ENCODE measurements around the gene CELA2A.
A peak's percentile ranks its signal among the peaks of the same experiment; 100 is the strongest.

The CELA2A gene

DNA sequence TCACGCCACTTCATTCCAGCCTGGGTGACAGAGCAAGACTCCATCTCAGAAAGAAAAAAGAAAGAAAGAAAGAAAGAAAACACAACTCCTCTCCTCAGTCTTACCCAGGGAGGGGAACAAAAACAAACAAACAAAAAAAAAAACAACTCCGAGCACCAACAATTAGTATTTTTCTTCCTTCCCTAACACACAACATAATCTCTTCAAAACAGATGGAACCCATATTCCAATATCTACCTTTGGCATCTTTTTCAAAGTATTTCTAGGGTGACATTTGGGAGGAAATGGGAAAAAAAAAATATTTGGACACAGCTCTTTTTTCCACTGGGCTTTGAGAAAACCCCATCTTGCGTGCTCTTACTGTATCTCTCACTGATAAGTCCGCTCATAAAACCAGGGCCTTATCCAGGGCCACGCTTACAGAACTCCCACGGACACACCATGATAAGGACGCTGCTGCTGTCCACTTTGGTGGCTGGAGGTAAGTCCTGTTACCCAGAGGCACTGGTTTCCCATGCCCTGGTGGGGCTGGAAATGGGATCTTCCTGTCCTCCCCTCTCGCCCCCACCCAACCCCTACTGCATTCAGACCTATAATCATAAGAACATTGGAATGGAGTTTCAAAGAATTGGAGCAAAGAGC is at the start of gene CELA2A:
Gene CELA2A (plus strand): TSS at position 420 of the 642 bp plus-strand sequence. CDS start 22 bp downstream, at position 442.
- DNase-seq = no peak

DNA sequence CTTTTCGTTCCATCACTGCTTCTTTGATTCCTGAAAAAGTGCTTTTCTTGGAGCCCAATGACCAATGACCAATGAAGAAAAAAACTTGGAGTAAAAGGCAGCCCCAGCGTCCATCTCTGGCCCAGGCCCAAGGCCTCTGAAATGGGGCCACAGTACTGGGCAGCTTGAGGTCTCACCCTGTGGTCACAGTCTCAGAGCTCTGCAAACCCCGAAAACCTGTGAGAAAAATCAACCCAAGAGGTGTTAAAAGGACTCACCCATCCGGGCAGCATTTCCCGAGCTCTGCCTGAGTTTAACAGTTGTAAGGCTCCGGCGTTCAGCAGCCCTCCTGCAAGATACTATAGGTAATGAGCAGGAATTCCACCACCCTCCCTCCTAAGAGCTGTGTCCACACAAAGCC is 49.0 kb upstream of the CELA2A start:
- DNase-seq = no peak

DNA sequence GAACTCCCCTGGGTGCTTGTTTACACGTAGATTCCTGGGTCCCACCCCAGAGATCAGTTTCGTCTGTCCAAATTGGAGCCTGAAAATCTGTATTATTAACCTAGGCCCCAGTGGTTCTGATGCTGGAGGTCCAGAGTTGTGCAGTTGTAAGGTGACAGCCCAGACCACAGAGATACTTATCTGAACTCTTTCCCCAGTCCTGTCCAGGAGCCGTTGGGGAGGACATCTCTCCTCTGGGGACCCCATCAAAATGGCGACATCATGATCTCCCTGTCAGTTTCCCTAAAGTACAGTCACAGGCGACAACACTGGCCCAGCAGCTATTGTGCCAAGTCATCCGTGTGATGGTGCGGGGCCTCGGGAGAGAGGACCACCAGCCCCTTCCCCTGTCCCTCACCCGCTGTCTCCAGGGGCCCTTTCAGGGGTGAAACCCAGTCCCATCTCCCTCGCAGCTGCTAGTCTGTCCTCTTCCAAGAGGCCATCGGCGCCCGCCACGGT is 47.6 kb upstream of the CELA2A start:
- DNase-seq = no peak

DNA sequence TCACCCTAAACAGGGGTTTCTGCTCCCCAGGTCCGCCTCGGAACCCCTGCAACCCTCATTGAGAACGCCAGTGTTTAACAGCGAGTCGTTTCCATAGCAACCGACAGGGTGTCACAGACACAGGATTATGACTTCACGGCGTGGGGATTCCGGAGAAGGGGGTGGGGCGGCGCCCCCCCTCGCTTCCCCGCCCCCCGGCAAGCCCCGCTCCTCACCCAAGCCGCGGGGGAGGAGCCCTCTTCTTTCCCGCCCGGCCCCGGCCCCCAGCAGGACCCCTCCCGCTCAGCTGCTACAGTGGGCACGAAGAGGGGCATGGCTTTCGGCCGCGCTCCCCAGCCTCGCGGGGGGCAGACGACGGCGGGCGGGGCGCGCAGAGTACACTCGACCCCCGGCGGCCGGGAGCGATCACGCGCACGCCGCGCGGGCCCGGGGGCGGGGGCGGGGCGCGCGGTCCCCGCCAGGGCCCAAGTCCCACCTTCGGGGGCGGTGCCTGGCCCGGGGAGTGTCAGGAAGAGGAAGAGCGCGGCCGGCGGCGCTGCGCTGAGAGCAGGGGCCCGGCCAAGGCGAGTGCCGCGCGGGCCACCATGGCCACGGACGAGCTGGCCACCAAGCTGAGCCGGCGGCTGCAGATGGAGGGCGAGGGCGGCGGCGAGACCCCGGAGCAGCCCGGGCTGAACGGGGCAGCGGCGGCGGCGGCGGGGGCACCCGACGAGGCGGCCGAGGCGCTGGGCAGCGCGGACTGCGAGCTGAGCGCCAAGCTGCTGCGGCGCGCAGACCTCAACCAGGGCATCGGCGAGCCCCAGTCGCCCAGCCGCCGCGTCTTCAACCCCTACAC is 46.9 kb upstream of the CELA2A start, which contains the start of gene EFHD2:
Gene EFHD2 (plus strand): TSS at position 501 of the 835 bp plus-strand sequence. CDS start 84 bp downstream, at position 585.
- DNase-seq = peak; percentile 65 to 69 (median 68)

DNA sequence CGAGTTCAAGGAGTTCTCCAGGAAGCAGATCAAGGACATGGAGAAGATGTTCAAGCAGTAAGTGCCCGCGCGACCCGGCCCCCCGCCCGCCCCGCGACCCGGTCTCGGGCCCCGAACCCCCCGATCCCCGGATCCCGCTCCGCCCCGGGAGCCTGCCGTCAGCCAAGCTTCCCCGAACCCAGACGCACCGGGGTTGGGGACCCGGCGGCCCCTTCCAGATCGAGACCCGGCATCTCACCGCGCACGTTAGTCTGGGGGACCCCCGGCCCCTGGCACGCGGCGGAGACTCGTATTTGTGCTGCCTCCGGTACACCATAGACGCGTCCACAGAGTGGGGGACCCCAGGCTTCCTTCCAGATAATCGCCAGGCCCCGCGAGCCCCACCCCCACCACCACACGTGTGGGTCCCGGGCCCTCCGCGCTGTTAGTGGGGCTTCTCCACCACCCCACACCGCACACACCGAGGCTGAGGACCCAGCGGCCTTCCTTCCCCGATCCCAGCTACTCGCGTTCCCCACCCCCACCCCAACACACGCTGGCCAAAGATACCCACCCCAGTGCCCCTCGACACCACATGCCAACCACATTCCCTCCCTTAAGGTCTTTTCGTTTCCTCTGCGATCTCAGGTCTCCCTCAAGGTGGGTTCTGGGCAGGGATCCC is 46.2 kb upstream of the CELA2A start:
- DNase-seq = no peak

DNA sequence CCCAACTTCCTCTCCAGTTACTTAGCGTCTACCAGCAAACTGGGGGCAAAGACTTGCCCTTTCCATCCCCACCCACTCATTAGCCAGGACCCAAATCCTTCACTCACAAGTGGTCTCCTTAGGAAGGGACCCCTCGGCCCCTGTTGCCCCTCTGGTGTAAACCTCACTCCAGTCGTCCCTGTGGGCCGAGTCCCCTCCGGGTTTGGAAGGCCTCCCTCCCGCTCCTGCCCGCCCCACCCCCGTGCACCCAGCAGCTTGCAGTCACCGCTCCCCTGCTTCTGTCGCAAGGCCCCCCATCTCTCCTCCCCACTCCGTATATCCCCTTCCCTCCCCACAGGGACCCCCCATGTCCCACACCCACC is 45.7 kb upstream of the CELA2A start:
- DNase-seq = no peak

DNA sequence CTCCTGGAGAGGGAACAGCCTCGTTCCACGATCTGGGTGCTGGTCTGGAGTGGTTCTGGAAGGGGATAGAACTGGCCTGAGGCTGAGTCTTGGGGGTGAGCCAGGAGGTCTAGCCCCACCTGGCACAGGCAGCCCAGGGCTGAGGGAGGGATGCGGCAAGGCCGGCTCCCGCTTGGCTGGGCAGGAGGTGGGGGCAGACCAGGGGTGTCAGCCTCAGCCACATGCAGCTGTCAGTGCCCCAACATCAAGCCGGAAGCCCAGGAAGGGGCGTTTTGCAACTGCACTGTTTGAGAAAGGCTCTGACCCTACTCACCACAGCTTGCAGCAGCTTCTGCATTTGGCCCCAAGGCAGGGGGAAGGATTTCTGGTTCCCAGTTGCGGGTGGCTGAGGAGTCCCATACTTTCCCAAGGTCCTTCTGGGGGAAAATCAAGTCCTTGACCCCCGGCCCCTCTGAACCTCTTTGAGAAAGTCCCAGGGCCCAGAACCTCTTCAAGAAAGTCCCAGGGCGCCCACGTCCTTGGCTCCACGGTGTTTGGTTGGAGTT is 44.9 kb upstream of the CELA2A start:
- no peak for DNase-seq

DNA sequence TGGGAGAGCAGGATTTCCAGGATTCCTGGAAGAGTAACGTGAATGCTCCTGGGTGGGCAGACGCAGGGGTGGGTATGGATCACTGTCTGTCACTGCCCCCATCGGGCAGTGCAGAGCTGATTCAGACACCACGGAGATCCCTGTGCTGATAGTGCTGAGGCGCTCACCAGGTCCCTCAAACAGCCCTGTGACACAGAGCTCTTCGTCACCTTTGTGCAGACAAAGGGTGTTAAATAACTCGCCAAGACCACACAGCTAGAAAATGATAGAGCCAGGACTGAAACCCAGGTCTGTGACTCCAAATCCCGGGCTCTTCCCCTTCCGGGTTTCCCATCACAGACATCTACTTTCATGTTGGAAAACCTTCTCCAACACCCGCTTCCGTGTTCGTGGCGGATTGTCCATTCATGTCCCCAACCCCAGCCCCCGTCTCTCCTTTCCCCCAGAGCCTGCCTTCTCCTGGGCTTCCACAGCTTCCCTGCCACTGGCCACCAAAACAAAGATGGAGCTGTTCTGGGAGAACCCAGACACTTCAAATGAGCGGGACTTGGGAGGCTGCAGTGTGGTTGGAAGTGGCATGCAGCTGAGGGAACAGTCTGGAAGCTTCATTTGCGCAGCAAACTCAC is 44.2 kb upstream of the CELA2A start:
- no peak for DNase-seq

DNA sequence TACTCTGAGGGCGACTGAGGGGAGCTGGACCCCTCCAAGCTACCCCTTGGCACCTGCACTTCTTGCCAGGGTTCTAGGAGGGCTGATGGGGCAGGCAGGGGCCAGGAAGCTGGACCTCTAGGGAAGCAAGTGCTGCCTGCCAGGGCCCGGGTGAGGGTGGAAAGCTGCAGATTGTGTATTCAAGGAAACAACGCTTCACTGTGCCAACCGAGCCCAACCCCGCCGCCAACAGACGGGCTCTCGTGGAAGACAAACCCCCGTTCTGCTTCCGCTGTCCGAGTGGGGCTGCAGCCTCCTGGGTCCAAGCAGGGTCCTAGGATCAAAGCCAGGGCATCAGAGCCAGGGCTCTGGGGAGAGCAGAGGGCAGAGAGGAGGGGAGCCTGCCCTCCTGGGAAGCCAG is 43.7 kb upstream of the CELA2A start:
- no peak for DNase-seq

DNA sequence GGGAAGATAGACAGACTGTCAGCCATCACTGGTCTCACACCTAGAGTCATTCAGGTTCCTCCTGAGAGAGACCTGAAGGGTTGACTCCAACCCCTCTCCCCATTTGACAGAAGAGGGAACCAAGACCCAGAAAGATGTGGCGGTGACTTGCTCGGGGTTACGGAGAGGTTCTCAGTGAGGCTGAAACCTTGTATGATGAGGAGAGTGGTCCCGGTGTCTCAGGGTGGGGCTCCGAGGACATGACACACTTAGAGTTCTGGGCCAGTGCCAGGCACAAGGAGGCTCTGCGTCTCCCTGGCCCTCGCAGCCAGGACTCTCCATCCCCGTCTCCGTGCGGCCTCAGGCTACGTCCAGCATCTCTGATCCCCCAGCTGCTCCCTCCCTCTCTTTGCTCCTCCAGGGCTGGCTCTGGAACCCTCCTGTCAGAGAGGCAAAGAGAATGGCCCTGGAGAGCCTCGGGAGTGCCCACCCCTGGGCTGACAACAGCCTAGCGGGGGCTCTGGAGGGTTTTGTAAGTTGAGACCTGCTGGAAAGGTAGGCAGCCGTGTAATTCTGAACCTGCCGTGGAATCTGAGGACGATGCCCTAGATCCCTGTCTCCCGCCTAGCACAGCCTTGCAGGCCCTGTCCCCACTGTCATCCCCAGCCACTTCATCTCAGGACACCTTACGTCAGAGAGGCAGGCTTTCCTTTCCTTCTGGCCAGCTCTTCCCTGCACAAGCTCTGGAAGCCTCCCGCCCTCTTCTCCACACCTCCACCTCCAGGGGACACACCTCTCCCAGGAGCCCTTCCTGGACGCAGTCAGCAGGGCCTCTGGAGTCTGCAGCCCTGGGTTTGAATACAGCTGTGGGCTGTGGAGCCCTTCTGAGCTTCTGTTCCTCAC is 42.7 kb upstream of the CELA2A start:
- no peak for DNase-seq

DNA sequence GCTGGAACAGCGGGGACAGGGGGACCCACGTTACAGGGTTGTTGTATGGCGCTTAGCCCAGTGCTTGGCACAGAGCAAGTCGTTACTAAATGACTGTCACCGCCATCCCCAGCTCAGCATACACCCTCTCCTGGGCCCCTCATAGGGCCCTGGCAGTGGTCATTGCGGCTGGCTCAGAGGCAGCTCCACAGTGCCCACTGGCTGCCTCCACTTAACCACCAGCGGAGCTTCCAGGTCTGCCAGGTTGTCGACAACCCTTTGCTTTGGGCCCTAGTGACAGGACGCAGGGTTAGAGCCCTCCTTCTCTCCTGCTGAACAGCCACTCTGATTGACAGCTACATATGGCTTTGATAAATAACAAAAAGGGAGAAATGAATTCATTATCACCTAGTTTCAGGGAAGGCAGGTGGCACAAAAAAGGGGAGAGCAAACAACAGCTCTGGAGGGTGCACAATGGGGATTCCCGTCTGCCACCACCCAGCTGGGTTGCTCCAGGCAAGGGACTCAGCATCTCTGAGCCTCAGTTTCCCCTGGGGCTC is 42.0 kb upstream of the CELA2A start:
- DNase-seq = no peak

DNA sequence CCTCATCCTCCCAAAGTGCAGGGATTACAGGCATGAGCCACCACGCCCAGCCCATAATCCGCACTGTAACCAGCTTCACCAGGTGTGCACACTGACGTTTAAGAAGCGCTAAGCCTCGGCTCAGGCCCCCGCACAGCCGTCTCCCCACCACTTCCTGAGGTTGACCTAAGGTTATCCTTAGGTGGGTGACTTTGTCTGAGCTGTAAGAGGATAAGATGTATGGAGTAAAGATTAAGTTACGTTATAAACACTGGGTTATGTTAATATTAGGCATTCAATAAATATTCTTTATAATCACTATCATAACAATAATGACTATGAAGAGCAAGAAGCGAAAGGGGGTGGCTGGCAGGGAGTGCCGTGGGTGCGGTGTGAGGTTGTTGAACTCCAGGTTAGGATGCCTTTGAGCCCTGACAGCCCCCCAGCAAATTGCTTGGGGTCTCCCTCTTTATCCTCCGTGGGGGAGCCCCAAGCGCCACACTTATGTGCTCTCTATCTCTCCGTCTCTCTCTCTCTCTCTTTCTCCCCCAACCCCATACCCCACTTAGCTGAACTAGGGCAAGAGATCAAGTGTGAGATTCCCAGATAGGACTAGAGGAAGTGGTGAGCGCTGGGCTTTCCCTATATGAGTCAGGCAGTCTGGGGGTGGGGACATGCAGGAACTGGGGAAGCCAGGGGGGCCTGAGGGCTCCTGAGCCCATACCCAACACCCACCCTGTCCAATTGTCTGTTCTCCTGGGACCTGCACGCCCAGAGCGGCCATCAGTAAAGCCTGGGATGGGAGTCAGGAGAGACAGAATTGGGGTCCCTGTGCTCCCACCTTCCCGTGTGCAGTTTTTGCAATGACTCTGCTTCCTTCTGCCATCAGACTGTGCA is 39.2 kb upstream of the CELA2A start:
- peak in 1 of 4 experiments; percentile 22 for DNase-seq

DNA sequence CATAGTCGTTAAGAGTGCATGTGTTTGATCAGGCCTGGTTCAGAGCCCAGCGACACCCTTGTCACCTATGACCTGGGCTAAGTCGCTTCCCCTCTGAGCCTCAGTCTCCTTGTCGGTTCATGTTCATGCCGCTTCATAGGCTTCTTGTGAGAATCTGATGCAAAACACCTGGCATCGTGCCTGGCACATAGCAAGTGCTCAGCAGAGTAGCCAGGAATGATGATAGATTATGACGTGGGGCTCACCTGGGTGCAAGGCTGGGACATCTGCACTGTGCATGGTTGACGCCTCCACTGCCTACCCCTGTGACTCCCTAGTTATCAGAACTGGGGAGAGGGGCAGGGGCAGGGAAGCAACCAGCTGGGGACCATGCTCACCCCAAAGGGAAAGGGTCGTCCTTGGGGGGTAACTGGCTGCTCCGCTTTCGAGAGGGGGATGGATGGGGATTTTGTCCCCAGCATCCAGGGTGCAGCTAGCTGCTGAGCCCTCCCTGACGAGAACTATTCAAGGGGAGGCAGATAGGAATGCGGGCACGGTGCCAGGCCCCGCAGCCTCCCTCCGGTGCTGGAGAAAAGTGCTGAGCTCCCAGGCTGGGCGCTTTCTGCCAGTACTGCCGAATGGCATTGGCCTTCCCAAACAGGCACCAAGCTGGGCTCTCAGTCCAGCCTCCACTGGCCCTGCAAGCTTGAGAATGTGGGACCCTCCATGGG is 37.6 kb upstream of the CELA2A start:
- DNase-seq = no peak

DNA sequence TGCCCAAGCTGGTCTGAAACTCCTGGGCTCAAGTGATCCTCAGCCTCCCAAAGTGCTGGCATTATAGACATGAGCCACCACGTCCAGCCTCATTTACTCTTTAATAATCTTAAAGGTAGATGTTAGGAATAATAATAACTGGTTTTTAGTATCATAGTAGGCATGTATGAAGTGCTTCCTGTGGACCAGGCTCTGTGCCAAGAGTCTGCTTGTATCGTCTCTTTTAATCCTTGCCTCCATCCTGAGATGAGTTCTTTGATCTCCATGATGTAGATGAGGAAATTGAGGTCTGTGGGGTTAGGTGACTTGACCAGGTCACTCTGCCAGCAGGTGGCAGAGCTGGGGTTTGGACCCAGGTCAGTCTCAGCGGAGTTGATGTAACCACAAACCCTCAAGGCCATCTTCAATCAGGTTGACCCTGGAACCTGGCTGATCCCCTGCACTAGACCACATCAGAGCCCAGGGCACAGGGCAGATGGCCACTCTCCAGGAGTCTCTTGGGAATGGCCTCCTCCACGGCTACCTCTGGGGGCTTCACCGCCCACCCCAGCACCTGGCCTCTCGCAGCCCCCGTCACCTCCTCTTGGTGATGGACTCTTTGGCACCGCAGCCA is 35.6 kb upstream of the CELA2A start:
- DNase-seq = no peak

DNA sequence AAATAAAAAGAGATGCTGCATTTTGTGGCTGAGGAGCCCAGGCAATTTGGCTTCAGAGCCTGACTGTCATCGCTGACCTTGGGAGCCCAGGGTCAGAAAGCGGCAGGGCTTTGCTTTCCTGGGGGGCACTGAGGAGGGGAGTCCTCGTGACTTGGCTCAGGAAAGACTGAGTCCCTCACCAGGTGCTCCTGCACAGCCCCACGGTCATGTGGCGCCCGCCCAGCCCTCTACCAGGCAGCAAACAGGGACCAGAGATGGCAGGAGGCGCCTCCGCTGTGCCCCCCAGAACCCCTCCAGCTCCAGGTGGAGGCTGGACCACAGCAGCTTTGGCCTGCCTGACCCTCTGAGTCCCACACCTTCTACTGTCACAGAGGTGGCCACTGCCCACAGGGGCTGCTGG is 33.7 kb upstream of the CELA2A start:
- DNase-seq = no peak

DNA sequence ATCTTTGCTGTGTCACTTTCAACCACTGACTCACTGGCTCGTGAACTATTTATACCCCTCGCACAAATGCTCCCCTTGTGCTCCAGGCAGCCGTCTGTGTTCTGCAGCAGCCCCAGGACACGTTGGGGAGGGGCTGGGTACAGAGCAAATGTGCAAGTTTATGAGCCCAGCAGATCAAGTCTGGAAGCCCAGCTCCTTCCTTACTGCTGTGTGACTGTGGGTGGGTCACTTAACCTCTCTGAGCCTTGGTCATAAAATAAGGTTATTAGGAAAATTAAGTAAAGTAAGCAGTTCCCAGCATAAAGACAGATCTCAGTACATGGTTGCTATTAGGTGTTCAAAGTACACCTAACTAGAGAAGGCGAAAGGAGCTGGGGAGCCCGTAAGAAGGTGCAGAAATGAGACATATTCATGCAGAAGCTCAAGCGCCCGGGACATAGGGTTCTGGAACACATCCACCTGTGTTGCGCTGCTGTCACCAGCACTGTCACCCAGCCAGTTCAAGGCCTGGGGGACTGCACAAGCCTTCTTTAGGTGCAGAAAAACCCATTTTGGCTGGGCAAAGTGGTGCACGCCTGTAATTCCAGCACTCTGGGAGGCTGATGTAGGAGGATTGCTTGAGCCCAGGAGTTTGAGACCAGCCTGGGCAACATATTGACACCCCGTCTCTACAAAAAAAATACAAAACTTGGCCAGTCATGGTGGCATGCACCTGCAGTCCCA is 33.0 kb upstream of the CELA2A start:
- no peak for DNase-seq

DNA sequence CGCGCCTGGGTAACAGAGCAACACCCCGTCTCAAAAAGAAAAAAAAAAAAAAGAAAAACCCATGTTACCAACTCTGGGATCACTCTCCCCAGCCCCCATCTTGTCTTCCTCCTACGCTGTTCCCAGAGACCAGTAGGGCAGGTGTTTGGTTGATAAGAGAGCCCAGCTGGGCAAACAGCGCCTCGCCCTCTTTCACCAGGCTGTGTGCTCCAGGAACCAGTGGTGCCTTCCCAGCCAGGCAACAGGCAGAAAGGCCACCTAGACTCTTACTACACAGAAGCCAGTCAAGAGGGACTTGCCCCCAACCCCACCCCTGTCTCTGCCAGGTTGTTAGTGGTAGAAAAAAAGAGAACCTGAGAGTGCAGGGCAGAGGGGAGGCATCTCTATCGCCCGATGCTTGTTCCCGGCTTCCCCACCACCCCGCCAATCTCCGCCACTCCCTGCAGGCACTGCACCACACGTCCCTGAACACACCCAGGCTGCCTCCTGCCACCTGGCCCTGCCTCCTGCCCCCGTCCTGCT is 32.3 kb upstream of the CELA2A start:
- DNase-seq = no peak

DNA sequence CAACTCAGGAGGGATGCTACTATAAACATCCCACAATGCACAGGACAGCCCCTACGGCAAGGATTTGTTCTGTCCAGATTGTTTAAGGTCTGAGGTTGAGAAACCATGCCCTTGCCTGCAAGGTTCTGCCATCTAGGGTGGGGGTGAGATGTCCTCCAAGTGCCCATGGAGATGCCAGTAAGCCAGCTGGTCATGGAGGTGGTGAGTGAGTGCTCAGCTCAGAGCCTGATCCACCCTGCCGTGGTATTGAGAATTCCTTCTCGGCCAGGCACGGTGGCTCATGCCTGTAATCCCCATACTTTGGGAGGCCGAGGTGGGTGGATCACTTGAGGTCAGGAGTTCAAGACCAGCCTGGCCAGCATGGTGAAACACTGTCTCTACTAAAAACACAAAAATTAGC is 31.6 kb upstream of the CELA2A start:
- no peak for DNase-seq
